HEK293 (cell line): ENCODE results near the gene GPD1.

Experiments
- CTCF ChIA-PET: fragments of 350-600 bp; formaldehyde crosslinking; extraction: SDS; loops from one replicate; lab custom pipeline; 2021; ENCODE audit warnings: antibody characterized with exemption; lab: Yijun Ruan, JAX
- POLR2A ChIA-PET: fragments of 300-600 bp; formaldehyde crosslinking; extraction: SDS; loops from one replicate; lab custom pipeline; 2020; ENCODE audit warnings: antibody characterized with exemption, inconsistent platforms; lab: Yijun Ruan, JAX
- H3K27ac ChIP-seq: fragments of 200-500 bp; sonication (Bioruptor generic); 2 replicates; pipeline ENCODE4 v1.5.1; 2014; ENCODE audit warnings: low read depth, low read length, control low read depth, inconsistent platforms; ENCODE audit errors: extremely low read depth
- H3K36me3 ChIP-seq, 2 experiments: fragments of 200-500 bp in 1 of 2; sonication (Bioruptor generic) in 1 of 2; 1 replicate in 1 of 2; 2 replicates in 1 of 2; pipeline ENCODE4 v1.5.1; 2014 to 2017; ENCODE audit warnings: inconsistent platforms in 2 of 2, low read length in 2 of 2; ENCODE audit not compliant: control insufficient read depth in 2 of 2, insufficient read depth in 1 of 2
- H3K4me1 ChIP-seq: fragments of 200-500 bp; sonication (Bioruptor generic); 2 replicates; pipeline ENCODE4 v1.5.1; 2014; ENCODE audit warnings: mild to moderate bottlenecking, low read length, inconsistent platforms; ENCODE audit not compliant: control insufficient read depth, insufficient read depth
- H3K4me3 ChIP-seq: 2 replicates; pipeline ENCODE4 v1.5.1; 2011; ENCODE audit warnings: low read depth, mild to moderate bottlenecking, control low read depth, low read length, moderate library complexity
- H3K9me3 ChIP-seq: fragments of 200-500 bp; sonication (Bioruptor generic); 2 replicates; pipeline ENCODE4 v1.5.1; 2014; ENCODE audit warnings: low read depth, low read length, inconsistent platforms; ENCODE audit not compliant: control insufficient read depth, insufficient read depth
- FEZF1 ChIP-seq: fragments of 450-650 bp; formaldehyde crosslinking; IDR thresholded peaks from 2 replicates; pipeline ENCODE4 v1.5.1; 2016; ENCODE audit warnings: missing biosample characterization, missing genetic modification characterization
- HOXC10 ChIP-seq: sonication (generic); formaldehyde crosslinking; IDR thresholded peaks from 2 replicates; pipeline ENCODE4 v1.8.1; 2023; ENCODE audit warnings: mild to moderate bottlenecking, missing genetic modification reagents
- KLF1 ChIP-seq: fragments of 450-650 bp; formaldehyde crosslinking; IDR thresholded peaks from 2 replicates; pipeline ENCODE4 v1.5.1; 2016; ENCODE audit warnings: missing biosample characterization, missing genetic modification characterization
- KLF8 ChIP-seq: fragments of 450-650 bp; formaldehyde crosslinking; IDR thresholded peaks from 2 replicates; pipeline ENCODE4 v1.5.1; 2016; ENCODE audit warnings: missing biosample characterization, missing genetic modification characterization
- PRDM1 ChIP-seq: fragments of 450-650 bp; formaldehyde crosslinking; IDR thresholded peaks from 2 replicates; pipeline ENCODE4; 2016; ENCODE audit warnings: missing biosample characterization, missing genetic modification characterization
- SETDB1 ChIP-seq: IDR thresholded peaks from one replicate; pipeline ENCODE4 v1.6.1; 2017; ENCODE audit warnings: mild to moderate bottlenecking, low read length, moderate library complexity, mixed read lengths; ENCODE audit not compliant: insufficient read length
- SP2 ChIP-seq: fragments of 450-650 bp; formaldehyde crosslinking; IDR thresholded peaks from 2 replicates; pipeline ENCODE4 v1.5.1; 2016; ENCODE audit warnings: missing biosample characterization, missing genetic modification characterization
- TCF7L2 ChIP-seq: IDR thresholded peaks from 2 replicates; pipeline ENCODE4 v1.6.1; 2011; ENCODE audit warnings: low read depth, mild to moderate bottlenecking, inconsistent platforms, low read length, moderate library complexity, borderline replicate concordance
- YY1 ChIP-seq: fragments of 450-650 bp; formaldehyde crosslinking; IDR thresholded peaks from 2 replicates; pipeline ENCODE4 v1.5.1; 2018; ENCODE audit warnings: missing biosample characterization, missing genetic modification characterization
- ZBTB1 ChIP-seq: fragments of 450-650 bp; formaldehyde crosslinking; IDR thresholded peaks from 2 replicates; pipeline ENCODE4 v1.5.1; 2016; ENCODE audit warnings: missing biosample characterization, missing genetic modification characterization
- ZBTB21 ChIP-seq: fragments of 450-650 bp; formaldehyde crosslinking; IDR thresholded peaks from 2 replicates; pipeline ENCODE4 v1.5.1; 2017; ENCODE audit warnings: missing biosample characterization, missing genetic modification characterization
- ZNF112 ChIP-seq: fragments of 450-650 bp; formaldehyde crosslinking; IDR thresholded peaks from 2 replicates; pipeline ENCODE4 v1.5.0; 2017; ENCODE audit warnings: missing biosample characterization, missing genetic modification characterization
- ZNF121 ChIP-seq: fragments of 450-650 bp; formaldehyde crosslinking; IDR thresholded peaks from 2 replicates; pipeline ENCODE4 v1.5.1; 2016; ENCODE audit warnings: missing biosample characterization, missing genetic modification characterization
- ZNF16 ChIP-seq: fragments of 450-650 bp; formaldehyde crosslinking; IDR thresholded peaks from 2 replicates; pipeline ENCODE4 v1.5.1; 2016; ENCODE audit warnings: low read depth, missing biosample characterization, missing genetic modification characterization
- ZNF221 ChIP-seq: fragments of 450-650 bp; formaldehyde crosslinking; IDR thresholded peaks from 2 replicates; pipeline ENCODE4 v1.5.1; 2017; ENCODE audit warnings: missing biosample characterization, missing genetic modification characterization, borderline replicate concordance
- ZNF223 ChIP-seq: fragments of 450-650 bp; formaldehyde crosslinking; IDR thresholded peaks from 2 replicates; pipeline ENCODE4 v1.5.1; 2016; ENCODE audit warnings: missing biosample characterization, missing genetic modification characterization
- ZNF23 ChIP-seq: fragments of 450-650 bp; formaldehyde crosslinking; IDR thresholded peaks from 2 replicates; pipeline ENCODE4 v1.5.1; 2016; ENCODE audit warnings: missing biosample characterization, missing genetic modification characterization, borderline replicate concordance
- ZNF248 ChIP-seq: fragments of 450-650 bp; formaldehyde crosslinking; IDR thresholded peaks from 2 replicates; pipeline ENCODE4 v1.5.1; 2017; ENCODE audit warnings: missing biosample characterization, missing genetic modification characterization
- ZNF623 ChIP-seq: fragments of 450-650 bp; formaldehyde crosslinking; IDR thresholded peaks from 2 replicates; pipeline ENCODE4 v1.5.1; 2016; ENCODE audit warnings: missing biosample characterization, missing genetic modification characterization
- ZNF626 ChIP-seq: fragments of 450-650 bp; sonication (Bioruptor Pico); formaldehyde crosslinking; IDR thresholded peaks from 2 replicates; pipeline ENCODE4 v1.5.1; 2018; ENCODE audit warnings: missing biosample characterization, missing genetic modification characterization, inconsistent platforms
- ZNF658 ChIP-seq: fragments of 450-650 bp; formaldehyde crosslinking; IDR thresholded peaks from 2 replicates; pipeline ENCODE4; 2016; ENCODE audit warnings: missing biosample characterization, missing genetic modification characterization
- ZNF660 ChIP-seq: fragments of 450-650 bp; IDR thresholded peaks from 2 replicates; pipeline ENCODE4 v1.5.1; 2018; ENCODE audit warnings: missing biosample characterization, mild to moderate bottlenecking, missing genetic modification characterization
- ZNF707 ChIP-seq: fragments of 450-650 bp; formaldehyde crosslinking; IDR thresholded peaks from 2 replicates; pipeline ENCODE4 v1.5.1; 2016; ENCODE audit warnings: missing biosample characterization, missing genetic modification characterization
- ZNF76 ChIP-seq: fragments of 450-650 bp; formaldehyde crosslinking; IDR thresholded peaks from 2 replicates; pipeline ENCODE4; 2016; ENCODE audit warnings: low read depth, missing biosample characterization, missing genetic modification characterization, borderline replicate concordance
- ZNF768 ChIP-seq: fragments of 450-650 bp; formaldehyde crosslinking; IDR thresholded peaks from 2 replicates; pipeline ENCODE4 v1.5.1; 2018; ENCODE audit warnings: missing biosample characterization, mild to moderate bottlenecking, missing genetic modification characterization
- ZSCAN16 ChIP-seq: fragments of 450-650 bp; formaldehyde crosslinking; IDR thresholded peaks from 2 replicates; pipeline ENCODE4 v1.5.1; 2016; ENCODE audit warnings: missing biosample characterization, missing genetic modification characterization
- TF ChIP-seq, protein P1 (sequence below): fragments of 450-650 bp; formaldehyde crosslinking; IDR thresholded peaks from 2 replicates; pipeline ENCODE4 v1.5.1; 2017; ENCODE audit warnings: missing biosample characterization, missing genetic modification characterization
- TF ChIP-seq, protein P2 (sequence below): fragments of 450-650 bp; formaldehyde crosslinking; conservative IDR thresholded peaks from 2 replicates; pipeline ENCODE4 v1.5.1; 2016; ENCODE audit warnings: low read depth, missing biosample characterization, missing genetic modification characterization

GPD1 gene

DNA sequence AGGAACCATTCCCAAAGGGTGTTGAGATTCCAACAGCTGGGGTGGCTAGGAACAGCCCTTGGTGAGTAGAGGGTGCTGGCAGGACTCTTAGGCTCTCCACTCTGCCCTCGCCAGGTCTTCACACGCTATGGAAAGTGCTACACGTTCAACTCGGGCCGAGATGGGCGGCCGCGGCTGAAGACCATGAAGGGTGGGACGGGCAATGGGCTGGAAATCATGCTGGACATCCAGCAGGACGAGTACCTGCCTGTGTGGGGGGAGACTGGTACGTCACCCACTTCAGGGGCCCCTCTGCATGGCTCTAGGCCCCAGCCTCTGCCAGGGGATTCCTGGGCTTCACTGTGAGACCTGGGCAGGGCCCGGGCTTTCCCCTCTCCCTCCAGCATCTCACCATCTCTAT lies 26.7 kb upstream of the GPD1 start:
- Histone ChIP-seq H3K4me1 (no peaks in the 10 kb centered on the region), H3K4me3 (no peak overlapping the region), H3K36me3 (peaks cover 0 to 3% of the 10 kb centered on the region in 2 experiments; a peak in 1 of 3 replicates), H3K27ac (no peak overlapping the region), H3K9me3 (no peaks in the 10 kb centered on the region)
- POLR2A ChIA-PET = interaction anchor here (0.6 to 1.6 kb wide), 2 partner anchors 8 to 39 kb away, joined by 3 to 5 read pairs; partner anchors contain the start of gene SMARCD1
- no peak for TF ChIP-seq ZSCAN16
- no peak for TF ChIP-seq PRDM1 (tag by site-specific recombination)
- no peak for TF ChIP-seq ZNF16 (tag by site-specific recombination)
- TF ChIP-seq KLF8 (tag by site-specific recombination) = no peak
- TF ChIP-seq FEZF1 (tag by site-specific recombination) = no peak
- no peak for TF ChIP-seq TCF7L2
- no peak for TF ChIP-seq ZNF623 (tag by site-specific recombination)
- no peak for TF ChIP-seq ZNF221 (tag by site-specific recombination)
- no peak for TF ChIP-seq ZNF121 (tag by site-specific recombination)
- CTCF ChIA-PET = interaction anchor here (0.7 to 2.1 kb wide), 7 partner anchors 8 to 131 kb away, joined by 3 to 8 read pairs (median 3); partner anchors contain the start of gene SMARCD1

- CTCF ChIA-PET = interaction anchor here (0.8 to 2.1 kb wide), 3 partner anchors 8 to 39 kb away, joined by 3 to 8 read pairs (median 3); no protein-coding TSS in a partner anchor
- peaks cover 0 to 3% of the 10 kb centered on the region in 2 experiments; a peak in 1 of 3 replicates for H3K36me3 ChIP-seq
- H3K4me1 ChIP-seq = no peaks in the 10 kb centered on the region
- no peak for TF ChIP-seq ZBTB1
- TF ChIP-seq ZNF223 (tag by site-specific recombination) = no peak
- TF ChIP-seq HOXC10 (CRISPR knock-in tag) = no peak
- TF ChIP-seq, protein P1, sequence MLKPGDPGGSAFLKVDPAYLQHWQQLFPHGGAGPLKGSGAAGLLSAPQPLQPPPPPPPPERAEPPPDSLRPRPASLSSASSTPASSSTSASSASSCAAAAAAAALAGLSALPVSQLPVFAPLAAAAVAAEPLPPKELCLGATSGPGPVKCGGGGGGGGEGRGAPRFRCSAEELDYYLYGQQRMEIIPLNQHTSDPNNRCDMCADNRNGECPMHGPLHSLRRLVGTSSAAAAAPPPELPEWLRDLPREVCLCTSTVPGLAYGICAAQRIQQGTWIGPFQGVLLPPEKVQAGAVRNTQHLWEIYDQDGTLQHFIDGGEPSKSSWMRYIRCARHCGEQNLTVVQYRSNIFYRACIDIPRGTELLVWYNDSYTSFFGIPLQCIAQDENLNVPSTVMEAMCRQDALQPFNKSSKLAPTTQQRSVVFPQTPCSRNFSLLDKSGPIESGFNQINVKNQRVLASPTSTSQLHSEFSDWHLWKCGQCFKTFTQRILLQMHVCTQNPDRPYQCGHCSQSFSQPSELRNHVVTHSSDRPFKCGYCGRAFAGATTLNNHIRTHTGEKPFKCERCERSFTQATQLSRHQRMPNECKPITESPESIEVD = no peak
- TF ChIP-seq ZNF248 (tag by site-specific recombination) = no peak
- no peak for TF ChIP-seq SETDB1
- TF ChIP-seq ZBTB21 (tag by site-specific recombination) = no peak
- no peak for TF ChIP-seq ZNF768 (tag by site-specific recombination)
- no peak for TF ChIP-seq SP2
- TF ChIP-seq ZNF23 = no peak
- TF ChIP-seq ZNF660 (tag by site-specific recombination) = no peak
- no peak for TF ChIP-seq ZNF658 (tag by site-specific recombination)
- no peak for TF ChIP-seq YY1 (tag by site-specific recombination)
- TF ChIP-seq KLF1 (tag by site-specific recombination) = no peak
- no peak for TF ChIP-seq ZNF76
- no peak for TF ChIP-seq ZNF626 (tag by site-specific recombination)
- no peak for TF ChIP-seq ZNF112 (tag by site-specific recombination)
- TF ChIP-seq, protein P2, sequence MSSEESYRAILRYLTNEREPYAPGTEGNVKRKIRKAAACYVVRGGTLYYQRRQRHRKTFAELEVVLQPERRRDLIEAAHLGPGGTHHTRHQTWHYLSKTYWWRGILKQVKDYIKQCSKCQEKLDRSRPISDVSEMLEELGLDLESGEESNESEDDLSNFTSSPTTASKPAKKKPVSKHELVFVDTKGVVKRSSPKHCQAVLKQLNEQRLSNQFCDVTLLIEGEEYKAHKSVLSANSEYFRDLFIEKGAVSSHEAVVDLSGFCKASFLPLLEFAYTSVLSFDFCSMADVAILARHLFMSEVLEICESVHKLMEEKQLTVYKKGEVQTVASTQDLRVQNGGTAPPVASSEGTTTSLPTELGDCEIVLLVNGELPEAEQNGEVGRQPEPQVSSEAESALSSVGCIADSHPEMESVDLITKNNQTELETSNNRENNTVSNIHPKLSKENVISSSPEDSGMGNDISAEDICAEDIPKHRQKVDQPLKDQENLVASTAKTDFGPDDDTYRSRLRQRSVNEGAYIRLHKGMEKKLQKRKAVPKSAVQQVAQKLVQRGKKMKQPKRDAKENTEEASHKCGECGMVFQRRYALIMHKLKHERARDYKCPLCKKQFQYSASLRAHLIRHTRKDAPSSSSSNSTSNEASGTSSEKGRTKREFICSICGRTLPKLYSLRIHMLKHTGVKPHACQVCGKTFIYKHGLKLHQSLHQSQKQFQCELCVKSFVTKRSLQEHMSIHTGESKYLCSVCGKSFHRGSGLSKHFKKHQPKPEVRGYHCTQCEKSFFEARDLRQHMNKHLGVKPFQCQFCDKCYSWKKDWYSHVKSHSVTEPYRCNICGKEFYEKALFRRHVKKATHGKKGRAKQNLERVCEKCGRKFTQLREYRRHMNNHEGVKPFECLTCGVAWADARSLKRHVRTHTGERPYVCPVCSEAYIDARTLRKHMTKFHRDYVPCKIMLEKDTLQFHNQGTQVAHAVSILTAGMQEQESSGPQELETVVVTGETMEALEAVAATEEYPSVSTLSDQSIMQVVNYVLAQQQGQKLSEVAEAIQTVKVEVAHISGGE (tag by site-specific recombination) = no peak
- no peak for TF ChIP-seq ZNF707 (tag by site-specific recombination)
- TF ChIP-seq, all 188 proteins: peak for 0
- no peak overlapping the region for H3K4me3 ChIP-seq
- H3K27ac ChIP-seq = no peak overlapping the region
- no peaks in the 10 kb centered on the region for H3K9me3 ChIP-seq
- POLR2A ChIA-PET = no interaction called here
Measured at GRCh38 chr12:50078281-50078680, 25.5 kb upstream of the GPD1 start.
